ENCODE measurements around the gene FOXP1. TPM values are rescaled to one million over a fixed set of nuclear protein-coding genes. Genes with fewer than 3 reads are reported as not detected.

Gene FOXP1
- total and polyA plus RNA-seq, 3 experiments from 2014 or later: 142 to 185 (median 147) TPM

DNA sequence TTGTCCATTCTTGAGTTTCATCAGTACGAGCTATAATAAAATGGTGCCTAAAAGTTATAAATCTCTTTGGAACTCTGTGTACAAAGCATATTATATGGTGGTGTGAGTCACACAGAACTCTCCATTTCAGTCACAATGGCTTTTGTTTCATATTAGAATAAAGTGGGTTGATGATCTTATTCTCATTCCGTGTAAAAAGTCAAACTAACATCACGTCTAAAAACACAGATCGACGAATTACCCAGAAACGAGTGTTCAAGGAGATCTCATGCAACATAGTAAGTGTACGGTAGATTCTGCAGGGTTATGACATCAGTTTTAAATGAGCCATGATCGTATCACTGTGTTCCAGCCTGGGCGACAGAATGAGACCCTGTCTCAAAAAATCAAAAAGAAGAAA is 122.4 kb downstream of the FOXP1 start:
- H3K4me3 Mint-ChIP-seq: peak overlapping the region in 1 of 7 donors; percentile 16
- H3K36me3 Mint-ChIP-seq: peaks cover 27 to 39% (median 27%) of the 10 kb centered on the region in 3 donors
- Histone ChIP-seq H3K36me3 (ENCODE audit: insufficient read depth, low read length) (no peaks in the 10 kb centered on the region), H3K9me3 (ENCODE audit: low read length) (no peaks in the 10 kb centered on the region), H3K4me1 (ENCODE audit: insufficient read depth, low read length) (peaks cover 44% of the 10 kb centered on the region), H3K27ac (ENCODE audit: low read depth, low read length) (no peak overlapping the region), H3K4me3 (ENCODE audit: low read length) (no peak overlapping the region), H3K27me3 (ENCODE audit: insufficient read depth, low read length, poor library complexity, severe bottlenecking) (no peaks in the 10 kb centered on the region)
- H3K4me1 Mint-ChIP-seq: peaks cover 50 to 83% (median 73%) of the 10 kb centered on the region in 3 donors
- H3K9me3 Mint-ChIP-seq: no peaks in the 10 kb centered on the region
- H3K27me3 Mint-ChIP-seq: no peaks in the 10 kb centered on the region
- no peak for DNase-seq
- ChIA-PET CTCF (interaction anchor here (1.1 to 1.4 kb wide), 3 partner anchors 8 to 45 kb away, joined by 3 read pairs; no protein-coding TSS in a partner anchor), POLR2A (interaction anchor here (1.6 kb wide), 1 partner anchor 15 kb away, joined by 4 read pairs; no protein-coding TSS in a partner anchor)
- peak overlapping the region in 5 of 8 donors; percentile 0 to 81 (median 71) for H3K27ac Mint-ChIP-seq

DNA sequence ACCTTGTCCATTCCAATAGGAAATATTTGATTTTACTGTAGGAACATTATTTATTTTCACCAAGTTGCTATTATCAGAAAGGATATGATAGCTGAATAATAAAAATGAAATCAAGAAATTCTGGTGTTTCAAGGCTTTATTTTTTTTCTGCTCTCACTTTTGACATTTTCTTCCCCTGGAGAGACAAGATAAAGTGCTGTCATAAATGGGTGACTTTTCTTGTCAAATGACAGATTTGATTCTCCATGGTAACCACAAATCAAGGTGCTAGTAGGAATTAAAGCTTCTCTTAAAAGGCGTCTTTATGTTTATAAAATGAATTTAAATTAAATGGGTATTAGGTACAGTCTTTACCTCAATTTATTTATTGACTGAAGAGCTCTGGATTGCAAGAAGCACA is 124.6 kb downstream of the FOXP1 start:
- DNase-seq: no peak
- Histone ChIP-seq H3K27ac (ENCODE audit: low read depth, low read length) (no peak overlapping the region), H3K4me3 (ENCODE audit: low read length) (no peak overlapping the region), H3K36me3 (ENCODE audit: insufficient read depth, low read length) (no peaks in the 10 kb centered on the region), H3K4me1 (ENCODE audit: insufficient read depth, low read length) (peaks cover 66% of the 10 kb centered on the region), H3K9me3 (ENCODE audit: low read length) (no peaks in the 10 kb centered on the region), H3K27me3 (ENCODE audit: insufficient read depth, low read length, poor library complexity, severe bottlenecking) (no peaks in the 10 kb centered on the region)
- Mint-ChIP-seq H3K9me3 (no peaks in the 10 kb centered on the region), H3K4me3 (no peak overlapping the region), H3K4me1 (peaks cover 68 to 90% (median 86%) of the 10 kb centered on the region in 3 donors), H3K36me3 (peaks cover 23 to 29% (median 25%) of the 10 kb centered on the region in 3 donors), H3K27ac (peak overlapping the region in 5 of 8 donors; percentile 15 to 65 (median 34)), H3K27me3 (no peaks in the 10 kb centered on the region)
- CTCF ChIA-PET: no interaction called here
- POLR2A ChIA-PET: no interaction called here

DNA sequence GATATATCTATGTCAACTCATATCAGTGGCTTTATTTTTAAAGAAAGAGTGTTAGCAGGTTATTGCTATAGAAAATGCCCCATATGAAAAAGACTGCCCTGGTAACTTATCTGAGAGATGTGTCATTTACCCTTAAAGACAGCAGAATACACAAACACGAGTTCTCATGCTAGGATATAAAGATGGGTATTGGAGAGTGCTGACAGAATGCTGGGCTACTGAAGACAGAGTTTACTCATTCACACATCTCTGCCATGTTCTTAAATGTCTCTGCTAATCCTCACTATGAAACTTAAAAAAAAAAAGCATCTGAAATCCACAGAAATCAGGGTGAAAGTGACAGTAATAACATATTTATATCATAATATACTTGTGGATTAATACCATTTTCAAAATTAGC is 126.7 kb downstream of the FOXP1 start:
- Histone ChIP-seq H3K27me3 (ENCODE audit: insufficient read depth, low read length, poor library complexity, severe bottlenecking) (no peaks in the 10 kb centered on the region), H3K36me3 (ENCODE audit: insufficient read depth, low read length) (no peaks in the 10 kb centered on the region), H3K4me3 (ENCODE audit: low read length) (peak overlapping the region; percentile 58), H3K27ac (ENCODE audit: low read depth, low read length) (peak overlapping the region; percentile 40), H3K9me3 (ENCODE audit: low read length) (no peaks in the 10 kb centered on the region), H3K4me1 (ENCODE audit: insufficient read depth, low read length) (peaks cover 84% of the 10 kb centered on the region)
- ChIA-PET POLR2A (interaction anchor here (0.6 to 1.6 kb wide), 5 partner anchors 35 to 483 kb away, joined by 3 to 4 read pairs (median 3); no protein-coding TSS in a partner anchor), CTCF (interaction anchor here (0.6 to 1.7 kb wide), 6 partner anchors 16 to 60 kb away, joined by 3 to 5 read pairs (median 4); no protein-coding TSS in a partner anchor)
- peak overlapping the region; percentile 86 to 97 (median 93) for H3K27ac Mint-ChIP-seq
- H3K9me3 Mint-ChIP-seq: no peaks in the 10 kb centered on the region
- peaks cover 11 to 16% (median 15%) of the 10 kb centered on the region in 3 donors for H3K36me3 Mint-ChIP-seq
- H3K4me3 Mint-ChIP-seq: peak overlapping the region; percentile 74 to 86 (median 78)
- no peaks in the 10 kb centered on the region for H3K27me3 Mint-ChIP-seq
- DNase-seq: no peak
- H3K4me1 Mint-ChIP-seq: peaks cover 80 to 94% (median 93%) of the 10 kb centered on the region in 3 donors

DNA sequence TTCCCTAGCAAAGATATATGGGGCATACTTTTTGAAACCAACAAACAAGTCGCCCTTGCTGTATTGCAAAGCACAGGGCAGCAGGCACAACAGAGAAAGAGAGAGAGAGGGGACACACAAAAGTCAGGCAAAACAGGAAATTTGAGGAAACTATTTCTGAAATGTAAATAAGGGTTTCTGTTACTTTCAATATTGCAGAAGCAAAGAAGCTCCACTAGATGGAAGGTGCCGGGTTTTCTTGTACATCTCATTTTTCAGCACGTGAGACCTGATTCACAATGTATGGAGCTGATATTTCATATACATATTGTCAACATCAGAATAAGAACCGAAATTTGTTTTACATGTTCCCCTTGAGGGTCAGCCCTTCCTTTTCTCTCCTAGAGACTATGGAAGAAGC is 127.4 kb downstream of the FOXP1 start:
- Mint-ChIP-seq H3K4me1 (peaks cover 82 to 96% (median 96%) of the 10 kb centered on the region in 3 donors), H3K27ac (peak overlapping the region; percentile 86 to 97 (median 93)), H3K36me3 (peaks cover 6 to 13% (median 12%) of the 10 kb centered on the region in 3 donors), H3K9me3 (no peaks in the 10 kb centered on the region), H3K4me3 (peak overlapping the region; percentile 74 to 86 (median 78)), H3K27me3 (no peaks in the 10 kb centered on the region)
- Histone ChIP-seq H3K9me3 (ENCODE audit: low read length) (no peaks in the 10 kb centered on the region), H3K36me3 (ENCODE audit: insufficient read depth, low read length) (no peaks in the 10 kb centered on the region), H3K27me3 (ENCODE audit: insufficient read depth, low read length, poor library complexity, severe bottlenecking) (no peaks in the 10 kb centered on the region), H3K4me3 (ENCODE audit: low read length) (peak overlapping the region; percentile 58), H3K4me1 (ENCODE audit: insufficient read depth, low read length) (peaks cover 90% of the 10 kb centered on the region), H3K27ac (ENCODE audit: low read depth, low read length) (peak overlapping the region; percentile 40)
- DNase-seq: peak in 2 of 5 donors; percentile 28 to 54
- CTCF ChIA-PET: interaction anchor here (0.6 to 1.7 kb wide), 7 partner anchors 15 to 60 kb away, joined by 3 to 5 read pairs (median 4); no protein-coding TSS in a partner anchor
- POLR2A ChIA-PET: interaction anchor here (0.6 to 1.6 kb wide), 6 partner anchors 10 to 483 kb away, joined by 3 to 4 read pairs (median 4); no protein-coding TSS in a partner anchor

DNA sequence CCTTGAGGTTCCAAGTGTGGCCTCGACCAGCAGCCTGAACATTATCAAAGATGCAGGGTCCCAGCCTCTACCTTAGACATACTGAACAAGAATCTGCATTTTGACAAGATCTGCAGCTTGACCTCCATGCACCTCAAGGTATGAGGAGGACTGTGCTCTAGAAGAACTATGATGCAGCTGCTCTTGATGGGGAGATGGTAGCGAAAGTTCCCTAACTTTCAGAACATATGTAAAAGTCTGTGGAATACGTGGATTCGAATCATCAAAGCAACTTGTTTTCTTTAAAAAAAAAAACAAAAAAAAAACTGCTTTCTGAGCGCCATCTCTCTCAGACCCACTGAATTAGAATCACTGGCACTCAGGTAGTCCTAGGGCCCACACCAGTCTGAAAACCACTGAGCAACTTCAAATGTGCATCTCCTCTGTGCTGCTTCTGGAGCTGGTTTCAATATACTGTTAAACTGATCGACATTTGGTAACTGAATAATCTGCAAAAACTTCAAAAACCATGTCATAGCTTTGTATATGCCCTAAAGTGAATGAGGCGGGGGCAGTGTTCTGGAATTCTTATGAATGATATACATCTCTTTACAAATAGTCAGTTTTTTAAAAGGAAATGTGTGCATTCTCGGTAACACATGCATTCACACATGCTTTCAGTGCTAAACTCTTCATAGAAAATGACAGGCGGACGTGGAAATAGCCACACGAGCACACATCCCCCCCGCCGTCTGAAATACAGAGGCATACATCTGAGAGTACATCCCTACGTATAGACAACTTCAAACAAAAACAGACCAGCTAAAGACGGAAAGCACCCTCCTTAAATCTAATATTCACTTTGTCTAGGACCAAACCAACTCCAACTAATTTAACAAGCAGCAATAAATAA is 128.8 kb downstream of the FOXP1 start:
- H3K27ac Mint-ChIP-seq: peak overlapping the region; percentile 86 to 97 (median 93)
- H3K27me3 Mint-ChIP-seq: no peaks in the 10 kb centered on the region
- ChIA-PET POLR2A (interaction anchor here (0.6 to 1.8 kb wide), 7 partner anchors 10 to 324 kb away, joined by 3 to 7 read pairs (median 3); no protein-coding TSS in a partner anchor), CTCF (interaction anchor here (0.8 to 2.2 kb wide), 12 partner anchors 10 to 57 kb away, joined by 3 to 10 read pairs (median 3); no protein-coding TSS in a partner anchor)
- H3K27ac ChIP-seq (ENCODE audit: low read depth, low read length): peak overlapping the region; percentile 14
- H3K4me1 ChIP-seq (ENCODE audit: insufficient read depth, low read length): peaks cover 97% of the 10 kb centered on the region
- peak overlapping the region; percentile 63 to 88 (median 78) for H3K4me3 Mint-ChIP-seq
- peaks cover 0 to 7% (median 3%) of the 10 kb centered on the region in 3 donors for H3K36me3 Mint-ChIP-seq
- peak in 3 of 5 donors; percentile 37 to 60 (median 44) for DNase-seq
- H3K9me3 ChIP-seq (ENCODE audit: low read length): no peaks in the 10 kb centered on the region
- no peaks in the 10 kb centered on the region for H3K27me3 ChIP-seq (ENCODE audit: insufficient read depth, low read length, poor library complexity, severe bottlenecking)
- no peaks in the 10 kb centered on the region for H3K9me3 Mint-ChIP-seq
- H3K4me1 Mint-ChIP-seq: peaks cover 88 to 100% (median 100%) of the 10 kb centered on the region in 3 donors
- H3K4me3 ChIP-seq (ENCODE audit: low read length): peak overlapping the region; percentile 58
- H3K36me3 ChIP-seq (ENCODE audit: insufficient read depth, low read length): no peaks in the 10 kb centered on the region

DNA sequence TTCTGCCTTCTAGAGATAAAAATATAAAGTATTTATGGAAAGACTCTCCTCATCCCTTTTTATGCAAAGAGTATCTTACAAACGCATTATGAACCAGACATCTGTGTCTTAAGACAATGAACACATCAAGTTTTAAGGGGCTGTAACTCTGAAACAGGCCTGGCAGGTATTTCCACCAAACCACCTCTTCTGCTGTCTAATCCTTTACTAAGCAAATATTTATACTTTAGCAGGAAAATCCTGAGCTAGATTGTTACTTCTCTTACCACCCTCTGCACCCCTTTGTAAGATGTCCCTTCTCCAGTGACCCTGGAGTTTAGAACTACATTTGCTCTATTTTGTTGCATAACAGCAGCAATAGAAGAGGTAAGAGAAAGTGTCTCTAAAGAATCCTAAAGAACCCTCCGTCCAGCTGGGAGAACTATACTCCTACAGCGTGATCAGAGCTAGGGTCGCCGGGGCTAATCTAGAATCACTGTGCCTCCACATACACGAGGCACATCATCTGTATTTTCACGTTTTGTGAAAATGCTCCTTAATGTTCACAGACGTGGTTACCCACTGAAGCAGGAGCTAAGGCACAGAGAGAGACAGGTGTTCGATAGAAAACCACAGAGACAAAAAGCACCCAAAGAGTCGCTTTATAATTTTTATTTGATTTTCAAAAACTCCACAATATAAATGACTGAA is 129.6 kb downstream of the FOXP1 start:
- H3K9me3 Mint-ChIP-seq: no peaks in the 10 kb centered on the region
- peak in 2 of 5 donors; percentile 20 to 61 for DNase-seq
- H3K27ac ChIP-seq (ENCODE audit: low read depth, low read length): peak overlapping the region; percentile 14
- no peaks in the 10 kb centered on the region for H3K36me3 ChIP-seq (ENCODE audit: insufficient read depth, low read length)
- peaks cover 100% of the 10 kb centered on the region for H3K4me1 ChIP-seq (ENCODE audit: insufficient read depth, low read length)
- H3K4me3 Mint-ChIP-seq: peak overlapping the region; percentile 63 to 88 (median 78)
- ChIA-PET CTCF (interaction anchor here (1.0 to 2.2 kb wide), 7 partner anchors 9 to 54 kb away, joined by 3 to 10 read pairs (median 3); no protein-coding TSS in a partner anchor), POLR2A (interaction anchor here (1.0 to 1.8 kb wide), 4 partner anchors 9 to 324 kb away, joined by 3 to 7 read pairs (median 4); no protein-coding TSS in a partner anchor)
- H3K27me3 ChIP-seq (ENCODE audit: insufficient read depth, low read length, poor library complexity, severe bottlenecking): no peaks in the 10 kb centered on the region
- peaks cover 91 to 100% (median 100%) of the 10 kb centered on the region in 3 donors for H3K4me1 Mint-ChIP-seq
- H3K27me3 Mint-ChIP-seq: no peaks in the 10 kb centered on the region
- H3K9me3 ChIP-seq (ENCODE audit: low read length): no peaks in the 10 kb centered on the region
- peak overlapping the region; percentile 86 to 97 (median 93) for H3K27ac Mint-ChIP-seq
- peak overlapping the region; percentile 58 for H3K4me3 ChIP-seq (ENCODE audit: low read length)
- H3K36me3 Mint-ChIP-seq: peaks cover 0 to 4% (median 3%) of the 10 kb centered on the region in 3 donors

DNA sequence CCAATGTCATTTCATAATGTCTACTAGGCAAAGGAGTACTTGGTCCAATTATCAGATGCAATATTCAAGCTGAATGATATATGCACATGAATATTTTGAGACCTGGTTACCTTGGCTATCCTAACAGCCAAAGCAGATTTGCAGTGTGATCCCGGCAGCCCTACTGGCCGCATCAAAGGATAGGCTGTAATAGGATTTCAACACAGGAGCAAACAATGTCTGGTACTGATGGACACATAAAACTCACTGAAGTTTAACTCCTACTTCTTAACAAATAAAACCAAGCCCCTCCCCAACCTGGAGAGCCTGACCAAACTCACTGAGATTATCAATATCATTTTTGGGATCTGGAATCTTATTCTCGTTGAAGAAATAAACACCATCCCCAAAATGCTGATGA is 130.2 kb downstream of the FOXP1 start:
- Mint-ChIP-seq H3K4me3 (peak overlapping the region in 6 of 7 donors; percentile 19 to 86 (median 42)), H3K9me3 (no peaks in the 10 kb centered on the region), H3K4me1 (peaks cover 92 to 100% (median 100%) of the 10 kb centered on the region in 3 donors), H3K27ac (peak overlapping the region; percentile 86 to 97 (median 93)), H3K27me3 (no peaks in the 10 kb centered on the region), H3K36me3 (peaks cover 0 to 5% (median 3%) of the 10 kb centered on the region in 3 donors)
- H3K27me3 ChIP-seq (ENCODE audit: insufficient read depth, low read length, poor library complexity, severe bottlenecking): no peaks in the 10 kb centered on the region
- DNase-seq: no peak
- no peaks in the 10 kb centered on the region for H3K36me3 ChIP-seq (ENCODE audit: insufficient read depth, low read length)
- H3K4me1 ChIP-seq (ENCODE audit: insufficient read depth, low read length): peaks cover 100% of the 10 kb centered on the region
- ChIA-PET POLR2A (no interaction called here), CTCF (interaction anchor here (1.2 to 2.2 kb wide), 3 partner anchors 8 to 15 kb away, joined by 3 to 10 read pairs (median 5); no protein-coding TSS in a partner anchor)
- H3K4me3 ChIP-seq (ENCODE audit: low read length): peak overlapping the region; percentile 22
- H3K9me3 ChIP-seq (ENCODE audit: low read length): no peaks in the 10 kb centered on the region
- H3K27ac ChIP-seq (ENCODE audit: low read depth, low read length): no peak overlapping the region

Measured in CD8-positive, alpha-beta memory T cell (primary cell).